Stromal cell of bone marrow (primary cell): ENCODE measurements around the gene CHMP4A.
"Not testable (repeated sequence)": the region's sequence is repeated elsewhere in the genome, so short reads cannot be mapped to it uniquely, and the experiment has no call there.

Experiments
- DNase-seq: peaks from one replicate; pipeline ENCODE4 v3.0.0-alpha.2; 2012; ENCODE audit warnings: low read depth

CHMP4A gene

GRCh38 chr14:24222987-24223386, 9.7 kb upstream of the CHMP4A start:
- not testable (repeated sequence) for DNase-seq

- DNase-seq = no peak
These were observed 6.2 kb upstream of the CHMP4A start for GRCh38 chr14:24219521-24219920.

- DNase-seq = no peak
These were observed 5.8 kb upstream of the CHMP4A start for GRCh38 chr14:24219080-24219479.

GRCh38 chr14:24216876-24217275, 3.6 kb upstream of the CHMP4A start:
- not testable (repeated sequence) for DNase-seq

GRCh38 chr14:24216345-24216699, 3.0 kb upstream of the CHMP4A start:
- no peak for DNase-seq

- peak; percentile 77 for DNase-seq
These were observed 2.4 kb upstream of the CHMP4A start, which contains the start of gene MDP1 for GRCh38 chr14:24215495-24216344. MDP1 (minus strand) TSS chr14:24216066; CDS start chr14:24215955, 111 bp downstream.

- no peak for DNase-seq
These were observed 776 bp upstream of the CHMP4A start for GRCh38 chr14:24213866-24214662.

- DNase-seq = no peak
These were observed 2.0 kb downstream of the CHMP4A start for GRCh38 chr14:24211311-24211710.

- no peak for DNase-seq
These were observed 5.7 kb downstream of the CHMP4A start for GRCh38 chr14:24207625-24208024.

GRCh38 chr14:24207104-24207551, 6.2 kb downstream of the CHMP4A start:
- no peak for DNase-seq

- no peak for DNase-seq
These were observed 6.8 kb downstream of the CHMP4A start for GRCh38 chr14:24206260-24207103.

GRCh38 chr14:24204163-24205146, 8.8 kb downstream of the CHMP4A start:
- no peak for DNase-seq

GRCh38 chr14:24203249-24203886, 9.9 kb downstream of the CHMP4A start:
- DNase-seq = not testable (repeated sequence)

GRCh38 chr14:24202538-24202937, 10.8 kb downstream of the CHMP4A start:
- DNase-seq = not testable (repeated sequence)

GRCh38 chr14:24198814-24199524, 14.3 kb downstream of the CHMP4A start:
- DNase-seq = no peak

GRCh38 chr14:24197056-24197450, 16.2 kb downstream of the CHMP4A start:
- DNase-seq = no peak

- DNase-seq = no peak
These were observed 16.9 kb downstream of the CHMP4A start for GRCh38 chr14:24196071-24197055.
